Osteoblast (primary cell): ENCODE measurements around the gene EMX1. TPM values are rescaled to one million over a fixed set of nuclear protein-coding genes. Genes with fewer than 3 reads are reported as not detected.

ENCODE experiments used
- DNase-seq: peaks from one replicate; pipeline ENCODE4 v3.0.0; 2011; ENCODE audit warnings: low spot score, mixed read lengths; ENCODE audit not compliant: insufficient read length; ENCODE audit errors: missing footprints
- H2AFZ ChIP-seq: 2 replicates; pipeline ENCODE4 v1.6.0; 2011; ENCODE audit warnings: mild to moderate bottlenecking, low read length
- H3K27ac ChIP-seq: 2 replicates; pipeline ENCODE4 v1.5.1; 2011; ENCODE audit warnings: mild to moderate bottlenecking, low read depth, low read length, moderate library complexity
- H3K27me3 ChIP-seq: 2 replicates; pipeline ENCODE4 v1.6.0; 2012; ENCODE audit warnings: mild to moderate bottlenecking, control low read depth, inconsistent platforms, low read length, moderate library complexity; ENCODE audit not compliant: insufficient read depth
- H3K36me3 ChIP-seq: 2 replicates; pipeline ENCODE4 v1.5.1; 2011; ENCODE audit warnings: mild to moderate bottlenecking, low read length, control low read depth, moderate library complexity; ENCODE audit not compliant: insufficient read depth
- H3K4me1 ChIP-seq: 2 replicates; pipeline ENCODE4 v1.5.1; 2011; ENCODE audit warnings: mild to moderate bottlenecking, low read length, control low read depth, moderate library complexity; ENCODE audit not compliant: insufficient read depth
- H3K4me2 ChIP-seq: 2 replicates; pipeline ENCODE4 v1.6.0; 2011; ENCODE audit warnings: mild to moderate bottlenecking, low read length; ENCODE audit not compliant: insufficient read depth
- H3K4me3 ChIP-seq: fragments of 200-600 bp; sonication (generic); 3 replicates; pipeline ENCODE4 v1.5.1; 2012; ENCODE audit warnings: mild to moderate bottlenecking, low read length, inconsistent platforms; ENCODE audit not compliant: insufficient read depth
- H3K79me2 ChIP-seq: 2 replicates; pipeline ENCODE4 v1.6.0; 2012; ENCODE audit warnings: mild to moderate bottlenecking, low read length, control low read depth, inconsistent platforms; ENCODE audit not compliant: insufficient read depth
- H3K9me3 ChIP-seq: 2 replicates; pipeline ENCODE4 v1.5.1; 2011; ENCODE audit warnings: low read depth, low read length, control low read depth
- H4K20me1 ChIP-seq: 2 replicates; pipeline ENCODE4 v1.6.0; 2012; ENCODE audit warnings: mild to moderate bottlenecking, low read length, control low read depth; ENCODE audit not compliant: insufficient read depth
- CTCF ChIP-seq: IDR thresholded peaks from 2 replicates; pipeline ENCODE4 v1.5.1; 2011; ENCODE audit warnings: mild to moderate bottlenecking, low read depth, low read length, moderate library complexity; ENCODE audit errors: extremely low read depth
- total RNA-seq: library from RNA; depleted of rRNA; stranded (reverse); fragments of >200 nt; gene quantifications from 2 replicates; pipeline ENCODE4 v1.2.3, GENCODE V29; 2012

EMX1 gene
- total RNA-seq, 1 donor = not detected

- H3K9me3 ChIP-seq = no peaks in the 10 kb centered on the region
- H3K4me3 ChIP-seq = no peak overlapping the region
- H3K4me1 ChIP-seq = peaks cover 17% of the 10 kb centered on the region
- peaks cover 8% of the 10 kb centered on the region for H4K20me1 ChIP-seq
- no peaks in the 10 kb centered on the region for H3K79me2 ChIP-seq
- H3K27ac ChIP-seq = no peak overlapping the region
- no peaks in the 10 kb centered on the region for H3K36me3 ChIP-seq
- TF ChIP-seq CTCF = no peak
- no peaks in the 10 kb centered on the region for H3K27me3 ChIP-seq
- DNase-seq = no peak
- H3K4me2 ChIP-seq = no peak overlapping the region
- H2AFZ ChIP-seq = no peak overlapping the region
Measured at GRCh38 chr2:72942293-72942692, 25.0 kb downstream of the EMX1 start.

GRCh38 chr2:72942881-72943418 lies 25.6 kb downstream of the EMX1 start:
- DNase-seq = no peak
- Histone ChIP-seq H3K4me3 (no peak overlapping the region), H3K79me2 (no peaks in the 10 kb centered on the region), H2AFZ (no peak overlapping the region), H3K9me3 (no peaks in the 10 kb centered on the region), H3K4me2 (no peak overlapping the region), H4K20me1 (peaks cover 8% of the 10 kb centered on the region), H3K4me1 (peaks cover 17% of the 10 kb centered on the region), H3K36me3 (no peaks in the 10 kb centered on the region), H3K27me3 (no peaks in the 10 kb centered on the region), H3K27ac (no peak overlapping the region)
- no peak for TF ChIP-seq CTCF

- Histone ChIP-seq H3K36me3 (no peaks in the 10 kb centered on the region), H3K27ac (no peak overlapping the region), H3K9me3 (no peaks in the 10 kb centered on the region), H3K4me3 (no peak overlapping the region), H4K20me1 (peaks cover 8% of the 10 kb centered on the region), H3K4me2 (no peak overlapping the region), H3K4me1 (peaks cover 17% of the 10 kb centered on the region), H2AFZ (no peak overlapping the region), H3K27me3 (no peaks in the 10 kb centered on the region), H3K79me2 (no peaks in the 10 kb centered on the region)
- no peak for DNase-seq
- no peak for TF ChIP-seq CTCF
Measured at GRCh38 chr2:72943540-72944395, 26.4 kb downstream of the EMX1 start.

- no peak for TF ChIP-seq CTCF
- no peak for DNase-seq
- Histone ChIP-seq H2AFZ (no peak overlapping the region), H3K36me3 (no peaks in the 10 kb centered on the region), H3K27me3 (no peaks in the 10 kb centered on the region), H3K27ac (no peak overlapping the region), H3K4me1 (peaks cover 17% of the 10 kb centered on the region), H3K9me3 (no peaks in the 10 kb centered on the region), H4K20me1 (peaks cover 8% of the 10 kb centered on the region), H3K4me2 (no peak overlapping the region), H3K79me2 (no peaks in the 10 kb centered on the region), H3K4me3 (no peak overlapping the region)
Measured at GRCh38 chr2:72944804-72945449, 27.6 kb downstream of the EMX1 start.
